PC-9 (cell line): ENCODE results near the gene SPATA2.
"Not testable (repeated sequence)": the region's sequence is repeated elsewhere in the genome, so short reads cannot be mapped to it uniquely, and the experiment has no call there.

Source experiments
- CTCF ChIP-seq: fragments of 200-600 bp; sonication (generic); conservative IDR thresholded peaks from 2 replicates; pipeline ENCODE4 v1.6.1; 2017; ENCODE audit warnings: mixed run types, antibody characterized with exemption, mild to moderate bottlenecking, moderate library complexity
- EZH2 ChIP-seq: fragments of 200-600 bp; sonication (generic); IDR thresholded peaks from 2 replicates; pipeline ENCODE4 v1.8.0; 2017; ENCODE audit warnings: antibody characterized with exemption, low read depth

GRCh38 chr20:49955830-49956396 lies 40.6 kb upstream of the SPATA2 start:
- not testable (repeated sequence) for TF ChIP-seq CTCF, EZH2
